Psoas muscle (tissue), 8 donors: ENCODE measurements around the gene ASIC4. TPM values are rescaled to one million over a fixed set of nuclear protein-coding genes. Genes with fewer than 3 reads are reported as not detected.
A peak's percentile ranks its signal among the peaks of the same experiment; 100 is the strongest.

ENCODE experiments used
- ATAC-seq, 4 donors: fragments of 200-7000 bp; cut with Tn5 transposase; one replicate each; pipeline ENCODE4 v1.9.1; 2020; ENCODE audit warnings: moderate library complexity in 3 of 4, mild to moderate bottlenecking in 2 of 4
- DNase-seq, 2 donors: peaks; one replicate each; pipeline ENCODE4 v3.0.0-alpha.2; 2020
- H3K27ac ChIP-seq: fragments of 200-600 bp; one replicate; pipeline ENCODE4 v1.8.0; 2022
- H3K27me3 ChIP-seq, 3 donors: fragments of 200-600 bp in 1 of 3; one replicate each; pipeline versions ENCODE4 v1.6.1 to v1.8.0; 2013 to 2022; ENCODE audit warnings: low read length in 2 of 3, mild to moderate bottlenecking in 2 of 3, moderate library complexity in 1 of 3; ENCODE audit not compliant: insufficient read depth in 3 of 3
- H3K36me3 ChIP-seq, 2 donors: fragments of 200-600 bp in 1 of 2; one replicate each; pipeline versions ENCODE4 v1.6.1 to v1.8.0; 2013 to 2022; ENCODE audit warnings: low read depth in 1 of 2, mild to moderate bottlenecking in 1 of 2, moderate library complexity in 1 of 2; ENCODE audit not compliant: insufficient read depth in 1 of 2
- H3K4me1 ChIP-seq: fragments of 200-600 bp; one replicate; pipeline ENCODE4 v1.8.0; 2022
- H3K4me3 ChIP-seq: fragments of 200-600 bp; one replicate; pipeline ENCODE4 v1.8.0; 2022; ENCODE audit warnings: mild to moderate bottlenecking
- H3K9me3 ChIP-seq: fragments of 200-600 bp; one replicate; pipeline ENCODE4 v1.8.0; 2022
- WGBS, 3 donors: extraction: QIAGEN DNeasy Blood & Tissue Kit; methylation state at CpG; one replicate each; pipeline versions ENCODE4 v1.1.6 to v1.1.7; 2013; 5-methylcytosine and 5-hydroxymethylcytosine counted together
- intact Hi-C, 2 donors: fragments of 100-400 bp; cut with DNase I; formaldehyde crosslinking; loops; one replicate each; pipeline versions ENCODE4 v1.11.0 to v1.14.2; 2022
- polyA plus RNA-seq, 3 donors: library from polyadenylated mRNA; stranded (reverse); fragments of 200-250 nt; gene quantifications; one replicate each; pipeline ENCODE4 v1.2.3, GENCODE V29; 2013
- total RNA-seq, 4 donors: library from RNA; stranded (reverse); fragmentation: NEBNext Ultra II Directional in 2 of 4; extraction: Animal tissue kit (Norgen Biotek cat#: 25700) in 2 of 4; gene quantifications; one replicate each; pipeline versions ENCODE4 v1.2.1 to v1.2.4, GENCODE V29; 2021 to 2023
- TF ChIP-seq, protein P1 (sequence below): fragments of 200-600 bp; IDR thresholded peaks from one replicate; pipeline ENCODE4 v1.8.0; 2022; ENCODE audit warnings: antibody characterized with exemption
- donor health status: healthy with polysubstance abuse.
- donor health status: DM: no; HTN: no; CAD: no; lungs with moderate emphysema.
- donor health status: Bipolar disorder and iron deficiency.
- donor health status: healthy.
- donor health status: DM: yes; HTN: yes; CAD: no.
- donor health status: DM: no; HTN: no; CAD: no.
- donor health status: DM: no; HTN: no; CAD: no.
- donor health status: DM: yes; HTN: yes; CAD: no.

The ASIC4 gene
- total and polyA plus RNA-seq, 7 donors: 0.03 to 0.34 (median 0.26) TPM; not detected in 3

DNA sequence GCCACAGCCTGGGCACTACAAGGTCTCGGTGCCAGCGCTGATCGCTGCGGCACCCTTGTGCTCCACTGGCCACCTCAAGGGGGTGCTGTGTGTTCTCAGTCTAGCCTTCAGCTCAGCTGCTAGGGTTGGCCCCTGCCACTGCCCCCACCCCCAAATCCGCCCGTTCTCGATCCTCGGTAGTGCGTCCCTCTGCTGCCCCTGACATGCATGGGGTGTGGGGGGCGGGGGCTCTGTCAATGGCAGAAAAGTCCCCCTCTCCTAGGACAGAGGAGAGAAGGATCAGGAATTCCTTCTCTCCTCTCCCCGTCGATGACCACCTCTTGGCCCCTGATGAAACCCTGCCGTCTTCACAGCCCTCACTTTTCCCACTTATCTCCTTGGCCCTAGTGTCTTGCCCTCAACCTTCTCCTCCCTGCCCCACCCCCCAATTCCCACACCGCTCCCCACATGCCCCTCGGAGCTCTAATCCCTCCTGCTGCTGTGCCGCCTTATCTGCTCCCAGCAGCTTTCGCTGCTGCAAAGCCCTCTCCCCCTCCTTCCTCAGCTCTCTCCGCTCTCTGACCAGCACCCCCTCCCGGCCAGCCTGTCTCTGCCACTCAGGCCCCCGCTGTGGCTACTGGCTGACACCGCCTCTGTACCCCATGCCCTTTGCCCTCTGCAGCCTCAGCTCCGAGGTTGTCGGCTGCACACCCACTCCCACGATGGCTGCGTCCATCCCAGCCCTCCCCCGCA is 4.3 kb upstream of the ASIC4 start:
- intact Hi-C loops: no loop called here
- peak; percentile 59 to 75 for DNase-seq
- ATAC-seq: peak; percentile 65 to 83 (median 75)
- Histone ChIP-seq H3K36me3 (peaks cover 0 to 12% of the 10 kb centered on the region in 2 donors), H3K4me3 (peak overlapping the region; percentile 28), H3K4me1 (peaks cover 7% of the 10 kb centered on the region), H3K9me3 (no peaks in the 10 kb centered on the region), H3K27ac (no peak overlapping the region), H3K27me3 (peaks cover 0 to 45% (median 23%) of the 10 kb centered on the region in 3 donors)
- TF ChIP-seq, protein P1, sequence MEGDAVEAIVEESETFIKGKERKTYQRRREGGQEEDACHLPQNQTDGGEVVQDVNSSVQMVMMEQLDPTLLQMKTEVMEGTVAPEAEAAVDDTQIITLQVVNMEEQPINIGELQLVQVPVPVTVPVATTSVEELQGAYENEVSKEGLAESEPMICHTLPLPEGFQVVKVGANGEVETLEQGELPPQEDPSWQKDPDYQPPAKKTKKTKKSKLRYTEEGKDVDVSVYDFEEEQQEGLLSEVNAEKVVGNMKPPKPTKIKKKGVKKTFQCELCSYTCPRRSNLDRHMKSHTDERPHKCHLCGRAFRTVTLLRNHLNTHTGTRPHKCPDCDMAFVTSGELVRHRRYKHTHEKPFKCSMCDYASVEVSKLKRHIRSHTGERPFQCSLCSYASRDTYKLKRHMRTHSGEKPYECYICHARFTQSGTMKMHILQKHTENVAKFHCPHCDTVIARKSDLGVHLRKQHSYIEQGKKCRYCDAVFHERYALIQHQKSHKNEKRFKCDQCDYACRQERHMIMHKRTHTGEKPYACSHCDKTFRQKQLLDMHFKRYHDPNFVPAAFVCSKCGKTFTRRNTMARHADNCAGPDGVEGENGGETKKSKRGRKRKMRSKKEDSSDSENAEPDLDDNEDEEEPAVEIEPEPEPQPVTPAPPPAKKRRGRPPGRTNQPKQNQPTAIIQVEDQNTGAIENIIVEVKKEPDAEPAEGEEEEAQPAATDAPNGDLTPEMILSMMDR: peak; percentile 60
- 4 to 5% (median 5%) methylated on average over 26 of the region's 26 CpGs for WGBS, 3 donors

DNA sequence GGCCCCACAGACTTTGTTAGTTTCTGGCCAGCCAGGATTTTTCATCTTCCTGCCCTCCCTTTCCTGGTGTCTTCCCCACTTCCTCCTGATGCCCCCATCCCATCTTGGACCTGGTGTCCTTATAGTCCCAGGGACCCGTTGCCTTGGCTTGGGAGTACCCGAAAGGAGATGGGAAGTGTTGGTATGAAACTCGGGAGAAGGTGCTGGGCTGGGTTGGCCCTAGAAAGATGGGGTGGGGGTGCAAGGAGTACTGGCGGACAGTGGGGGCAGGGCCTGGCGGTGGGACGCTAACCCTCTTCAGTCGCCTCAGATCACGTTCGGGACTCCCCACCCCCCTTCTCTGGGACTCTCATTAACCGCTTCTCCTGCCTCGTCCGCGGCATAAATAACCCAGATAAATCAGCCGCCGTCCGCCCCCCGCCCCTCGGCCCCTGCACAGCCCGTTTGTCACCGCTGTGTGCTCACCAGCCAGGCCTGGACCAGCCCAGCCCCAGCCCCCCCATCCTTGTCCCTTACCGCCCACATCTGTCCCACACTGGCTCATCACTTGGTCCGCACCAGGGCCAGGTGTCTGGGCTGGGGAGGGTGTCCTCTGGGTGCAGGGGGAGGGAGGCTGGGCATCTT is 3.7 kb upstream of the ASIC4 start:
- DNase-seq (no peak), ATAC-seq (no peak)
- Histone ChIP-seq H3K9me3 (no peaks in the 10 kb centered on the region), H3K27me3 (peaks cover 0 to 45% (median 23%) of the 10 kb centered on the region in 3 donors), H3K27ac (no peak overlapping the region), H3K4me3 (no peak overlapping the region), H3K36me3 (peaks cover 0 to 10% of the 10 kb centered on the region in 2 donors), H3K4me1 (peaks cover 7% of the 10 kb centered on the region)
- intact Hi-C loops: no loop called here
- WGBS, 3 donors: 41 to 57% (median 50%) methylated on average over 16 to 22 of the region's 22 CpGs
- TF ChIP-seq, protein P1: no peak

DNA sequence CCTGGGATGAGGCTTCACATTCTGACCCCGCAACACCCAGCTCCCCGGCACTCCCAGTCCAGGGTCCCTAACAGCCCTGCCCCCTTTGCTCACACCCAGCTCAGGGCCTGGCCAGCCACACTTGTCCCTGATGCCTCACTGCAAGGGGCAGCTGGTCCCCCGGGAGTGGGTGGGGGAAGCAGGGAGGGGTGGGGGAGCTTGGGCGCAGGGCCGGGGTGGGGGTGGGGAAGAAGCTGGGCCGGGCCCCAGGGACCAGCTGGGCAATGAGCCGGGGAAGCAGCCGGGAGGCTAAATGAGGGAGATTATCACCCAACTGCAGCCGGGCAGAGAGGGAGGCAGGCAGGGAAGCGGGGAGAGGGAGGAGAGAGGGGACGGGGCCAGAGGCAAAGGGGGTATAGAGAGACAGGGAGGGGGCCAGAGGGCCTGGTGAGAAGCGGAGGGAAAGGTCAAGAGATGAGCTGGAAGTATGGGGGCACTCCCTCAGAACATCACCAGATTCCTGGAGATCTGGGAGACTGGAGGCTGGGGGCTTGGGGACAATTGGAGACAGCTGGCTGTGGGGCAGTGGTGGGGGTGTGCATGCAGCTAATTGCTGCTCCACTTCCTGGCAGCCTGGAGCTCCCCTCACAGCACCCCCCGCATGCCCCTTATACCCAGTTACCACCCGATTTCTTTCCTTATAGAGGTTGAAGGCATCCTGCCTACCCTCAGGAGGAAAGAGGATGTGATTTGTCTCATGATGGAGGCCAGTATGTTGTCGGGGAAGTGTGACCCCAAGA is 2.5 kb upstream of the ASIC4 start:
- Histone ChIP-seq H3K4me1 (peaks cover 7% of the 10 kb centered on the region), H3K27me3 (peaks cover 0 to 50% (median 23%) of the 10 kb centered on the region in 3 donors), H3K36me3 (peaks cover 0 to under 1% of the 10 kb centered on the region in 2 donors), H3K27ac (no peak overlapping the region), H3K4me3 (no peak overlapping the region), H3K9me3 (no peaks in the 10 kb centered on the region)
- DNase-seq (no peak), ATAC-seq (no peak)
- intact Hi-C loops: no loop called here
- TF ChIP-seq, protein P1: no peak
- 36 to 44% (median 37%) methylated on average over 14 to 15 of the region's 15 CpGs for WGBS, 3 donors

DNA sequence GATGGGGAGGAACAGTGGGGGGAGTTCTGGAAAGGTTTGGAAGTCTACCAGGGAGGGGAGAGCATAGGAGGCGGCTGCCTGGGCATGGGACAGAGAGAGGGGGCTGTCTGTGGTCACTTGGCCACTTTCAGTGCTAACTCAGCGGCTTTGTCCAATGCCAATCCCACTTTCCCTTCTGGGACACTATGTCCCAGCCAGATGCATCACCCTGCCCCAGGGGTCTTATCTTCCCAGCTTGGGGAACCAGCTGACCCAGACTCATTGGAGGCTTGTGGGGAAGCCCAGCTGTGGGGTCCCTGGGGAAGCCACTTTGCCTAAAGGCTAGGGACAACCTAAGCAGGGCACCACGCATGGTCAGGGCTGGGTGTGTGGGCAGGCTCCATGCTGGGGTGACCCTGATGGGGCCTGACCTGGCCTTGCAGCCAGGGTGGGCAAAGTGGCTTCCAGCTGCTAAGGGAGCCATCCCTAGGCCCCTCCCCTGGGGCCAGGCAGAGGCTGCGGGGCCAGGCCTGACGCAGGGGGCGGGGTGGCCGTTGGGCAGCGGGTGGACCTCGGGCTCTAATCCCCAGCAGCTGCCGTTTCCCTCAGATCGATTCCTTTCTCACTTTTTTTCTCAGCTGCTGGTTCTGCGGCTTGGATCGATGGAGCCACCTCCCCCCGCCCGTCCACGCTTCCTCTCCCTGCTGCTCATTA is 1.6 kb upstream of the ASIC4 start:
- no peak overlapping the region for H3K4me3 ChIP-seq
- WGBS, 3 donors: 33 to 50% (median 37%) methylated on average over 13 to 16 of the region's 16 CpGs
- TF ChIP-seq, protein P1: no peak
- intact Hi-C loops: no loop called here
- no peaks in the 10 kb centered on the region for H3K9me3 ChIP-seq
- H3K27ac ChIP-seq: no peak overlapping the region
- H3K36me3 ChIP-seq: no peaks in the 10 kb centered on the region
- H3K4me1 ChIP-seq: peaks cover 7% of the 10 kb centered on the region
- DNase-seq: no peak
- peaks cover 0 to 50% (median 23%) of the 10 kb centered on the region in 3 donors for H3K27me3 ChIP-seq
- no peak for ATAC-seq
